ENCODE data around the gene APCDD1L.

The APCDD1L gene

DNA sequence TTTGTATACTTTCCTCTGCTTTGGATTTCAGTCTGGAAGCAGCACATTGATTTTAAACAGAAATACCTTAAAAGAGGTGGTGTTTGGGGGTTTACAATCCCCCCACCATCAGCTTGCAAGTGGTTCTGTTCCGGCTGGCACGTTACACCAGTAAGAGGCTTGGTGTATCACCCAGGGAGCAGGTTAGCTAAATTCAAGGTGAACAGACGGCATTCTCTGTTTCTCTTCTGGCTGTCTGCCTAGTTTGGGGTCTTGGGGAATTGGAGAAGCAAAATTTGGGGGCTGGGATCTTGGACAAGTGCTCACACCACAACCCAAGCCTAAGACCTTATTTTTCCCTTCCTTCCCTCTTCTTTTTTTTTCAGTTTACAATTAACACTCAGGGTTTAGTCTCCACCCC is 7.5 kb upstream of the APCDD1L start:
- no peak overlapping the region for H3K9ac ChIP-seq (ENCODE audit: low read length)
- no peak overlapping the region for H3K4ac ChIP-seq (ENCODE audit: low read depth, low read length)
- H3K18ac ChIP-seq (ENCODE audit: low read length), result no peak overlapping the region
- H3K4me1 ChIP-seq (ENCODE audit: control insufficient read depth, low read depth, low read length), result no peaks in the 10 kb centered on the region
- WGBS (ENCODE audit: extremely low coverage, insufficient coverage, low lambda C conversion rate), result no CpG with 5 or more reads among the region's 3 CpGs
- no peaks in the 10 kb centered on the region for H3K79me1 ChIP-seq (ENCODE audit: low read length)
- H4K8ac ChIP-seq (ENCODE audit: low read depth, low read length), result no peak overlapping the region
- no peak overlapping the region for H2BK120ac ChIP-seq (ENCODE audit: low read depth, low read length)
- no peak overlapping the region for H2BK15ac ChIP-seq (replicated peaks; ENCODE audit: low read depth)
- H3K23ac ChIP-seq (ENCODE audit: low read length), result no peak overlapping the region
- H3K56ac ChIP-seq (ENCODE audit: low read length), result peak overlapping the region; percentile 1
- no peak overlapping the region for H3K4me2 ChIP-seq (ENCODE audit: low read length)
- no peak overlapping the region for H3K27ac ChIP-seq (ENCODE audit: low read depth, low read length)
- H3K36me3 ChIP-seq (ENCODE audit: control insufficient read depth, insufficient read depth, low read length), result no peaks in the 10 kb centered on the region
- no peak overlapping the region for H2BK5ac ChIP-seq (ENCODE audit: low read length)
- no peaks in the 10 kb centered on the region for H3K27me3 ChIP-seq (ENCODE audit: insufficient read depth, low read length, poor library complexity)
- H3K79me2 ChIP-seq (ENCODE audit: control insufficient read depth, insufficient read depth, low read length), result no peaks in the 10 kb centered on the region
- no peak overlapping the region for H2AK5ac ChIP-seq (ENCODE audit: low read length)
- no peak overlapping the region for H4K5ac ChIP-seq (ENCODE audit: low read length)
- DNase-seq, result no peak
- no peak overlapping the region for H3K4me3 ChIP-seq (ENCODE audit: low read length)

DNA sequence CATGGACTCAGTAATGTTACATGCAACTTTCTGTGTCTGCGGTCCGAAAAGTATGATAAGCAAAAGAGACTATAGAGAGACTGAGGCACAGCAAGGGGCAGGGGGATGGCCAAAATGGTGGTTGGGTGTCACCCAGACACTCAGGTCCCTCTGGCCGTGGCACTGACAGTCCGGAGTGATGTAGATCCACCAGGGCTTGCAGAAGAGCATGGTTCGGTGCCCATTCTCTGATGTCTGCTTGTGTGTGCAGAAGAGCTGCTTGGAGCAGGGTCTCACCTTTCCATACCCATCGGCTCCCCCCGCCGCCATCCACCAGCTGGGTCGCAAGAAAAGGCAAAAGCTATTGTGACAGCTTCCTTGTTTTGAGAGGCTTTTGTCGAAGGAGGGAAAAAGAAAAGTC is 6.6 kb upstream of the APCDD1L start:
- H3K27me3 ChIP-seq (ENCODE audit: insufficient read depth, low read length, poor library complexity), result no peaks in the 10 kb centered on the region
- no peak overlapping the region for H4K8ac ChIP-seq (ENCODE audit: low read depth, low read length)
- no peaks in the 10 kb centered on the region for H3K36me3 ChIP-seq (ENCODE audit: control insufficient read depth, insufficient read depth, low read length)
- H2BK120ac ChIP-seq (ENCODE audit: low read depth, low read length), result no peak overlapping the region
- H3K18ac ChIP-seq (ENCODE audit: low read length), result no peak overlapping the region
- WGBS (ENCODE audit: extremely low coverage, insufficient coverage, low lambda C conversion rate), result no CpG with 5 or more reads among the region's 10 CpGs
- no peaks in the 10 kb centered on the region for H3K4me1 ChIP-seq (ENCODE audit: control insufficient read depth, low read depth, low read length)
- H3K4me2 ChIP-seq (ENCODE audit: low read length), result no peak overlapping the region
- no peak for DNase-seq
- H3K23ac ChIP-seq (ENCODE audit: low read length), result no peak overlapping the region
- no peak overlapping the region for H3K4ac ChIP-seq (ENCODE audit: low read depth, low read length)
- H3K79me1 ChIP-seq (ENCODE audit: low read length), result no peaks in the 10 kb centered on the region
- no peak overlapping the region for H3K9ac ChIP-seq (ENCODE audit: low read length)
- H3K79me2 ChIP-seq (ENCODE audit: control insufficient read depth, insufficient read depth, low read length), result no peaks in the 10 kb centered on the region
- H3K4me3 ChIP-seq (ENCODE audit: low read length), result no peak overlapping the region
- no peak overlapping the region for H3K27ac ChIP-seq (ENCODE audit: low read depth, low read length)
- H2BK15ac ChIP-seq (replicated peaks; ENCODE audit: low read depth), result no peak overlapping the region
- no peak overlapping the region for H2BK5ac ChIP-seq (ENCODE audit: low read length)
- no peak overlapping the region for H2AK5ac ChIP-seq (ENCODE audit: low read length)
- no peak overlapping the region for H4K5ac ChIP-seq (ENCODE audit: low read length)
- no peak overlapping the region for H3K56ac ChIP-seq (ENCODE audit: low read length)

- WGBS (ENCODE audit: extremely low coverage, insufficient coverage, low lambda C conversion rate), result no CpG with 5 or more reads among the region's 5 CpGs
- no peaks in the 10 kb centered on the region for H3K4me1 ChIP-seq (ENCODE audit: control insufficient read depth, low read depth, low read length)
These were observed 4.9 kb upstream of the APCDD1L start for GRCh38 chr20:58519940-58520712.

DNA sequence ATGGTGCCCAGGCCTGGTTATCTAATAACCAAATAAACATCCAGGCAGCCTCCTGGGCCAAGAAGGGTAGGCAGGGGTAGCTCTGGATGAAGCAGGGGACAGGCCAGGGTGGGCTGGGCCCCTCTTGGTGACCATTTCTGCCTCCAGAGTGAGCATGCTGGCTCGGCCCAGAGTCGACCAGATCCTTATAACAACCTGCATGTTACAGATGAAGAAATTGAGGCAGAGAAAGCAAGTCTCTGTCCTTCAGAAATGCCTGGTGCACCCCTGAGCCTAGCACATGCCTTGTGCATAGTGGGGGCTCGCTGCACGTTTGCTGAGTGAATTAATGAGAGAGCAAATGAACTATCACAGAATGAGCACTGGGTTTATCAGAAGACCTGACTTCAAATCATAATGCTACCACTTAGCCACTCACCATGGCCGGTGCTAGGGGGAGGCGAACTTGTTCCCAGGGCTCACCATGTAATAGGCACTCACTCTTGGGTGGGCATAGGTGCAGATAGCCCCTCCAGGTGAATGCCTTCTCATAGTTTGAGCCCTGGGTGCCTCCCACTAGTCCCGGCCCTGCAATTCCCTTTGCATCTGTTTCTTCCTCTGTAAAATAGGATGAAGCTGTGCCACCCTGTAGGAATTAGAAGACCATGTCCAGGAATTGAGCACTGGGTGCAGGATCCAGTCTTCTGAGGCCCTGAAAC is 3.8 kb upstream of the APCDD1L start:
- Histone ChIP-seq H2BK120ac (ENCODE audit: low read depth, low read length) (no peak overlapping the region), H3K4ac (ENCODE audit: low read depth, low read length) (no peak overlapping the region), H2BK15ac (replicated peaks; ENCODE audit: low read depth) (no peak overlapping the region), H2AK5ac (ENCODE audit: low read length) (no peak overlapping the region), H3K9ac (ENCODE audit: low read length) (no peak overlapping the region), H4K8ac (ENCODE audit: low read depth, low read length) (no peak overlapping the region), H3K36me3 (ENCODE audit: control insufficient read depth, insufficient read depth, low read length) (no peaks in the 10 kb centered on the region), H3K79me2 (ENCODE audit: control insufficient read depth, insufficient read depth, low read length) (no peaks in the 10 kb centered on the region), H3K27ac (ENCODE audit: low read depth, low read length) (no peak overlapping the region), H3K4me3 (ENCODE audit: low read length) (no peak overlapping the region), H3K56ac (ENCODE audit: low read length) (no peak overlapping the region), H3K27me3 (ENCODE audit: insufficient read depth, low read length, poor library complexity) (peaks cover 10% of the 10 kb centered on the region), H3K4me1 (ENCODE audit: control insufficient read depth, low read depth, low read length) (no peaks in the 10 kb centered on the region), H3K23ac (ENCODE audit: low read length) (no peak overlapping the region), H3K18ac (ENCODE audit: low read length) (no peak overlapping the region), H3K4me2 (ENCODE audit: low read length) (no peak overlapping the region), H3K79me1 (ENCODE audit: low read length) (no peaks in the 10 kb centered on the region), H2BK5ac (ENCODE audit: low read length) (no peak overlapping the region), H4K5ac (ENCODE audit: low read length) (no peak overlapping the region)
- WGBS (ENCODE audit: extremely low coverage, insufficient coverage, low lambda C conversion rate), result no CpG with 5 or more reads among the region's 7 CpGs
- no peak for DNase-seq

More at GRCh38 chr20:58519940-58520712, 4.9 kb upstream of the APCDD1L start:
- no peak overlapping the region for H4K8ac ChIP-seq (ENCODE audit: low read depth, low read length)
- no peaks in the 10 kb centered on the region for H3K36me3 ChIP-seq (ENCODE audit: control insufficient read depth, insufficient read depth, low read length)
- H2BK5ac ChIP-seq (ENCODE audit: low read length), result no peak overlapping the region
- H3K9ac ChIP-seq (ENCODE audit: low read length), result no peak overlapping the region
- H3K23ac ChIP-seq (ENCODE audit: low read length), result no peak overlapping the region
- no peak overlapping the region for H2AK5ac ChIP-seq (ENCODE audit: low read length)
- peaks cover 6% of the 10 kb centered on the region for H3K27me3 ChIP-seq (ENCODE audit: insufficient read depth, low read length, poor library complexity)
- no peak overlapping the region for H4K5ac ChIP-seq (ENCODE audit: low read length)
- no peak for DNase-seq
- no peak overlapping the region for H3K4me3 ChIP-seq (ENCODE audit: low read length)
- no peak overlapping the region for H3K4ac ChIP-seq (ENCODE audit: low read depth, low read length)
- no peak overlapping the region for H3K4me2 ChIP-seq (ENCODE audit: low read length)
- no peak overlapping the region for H3K56ac ChIP-seq (ENCODE audit: low read length)
- no peak overlapping the region for H3K27ac ChIP-seq (ENCODE audit: low read depth, low read length)
- no peak overlapping the region for H2BK120ac ChIP-seq (ENCODE audit: low read depth, low read length)
- H3K18ac ChIP-seq (ENCODE audit: low read length), result no peak overlapping the region
- H3K79me2 ChIP-seq (ENCODE audit: control insufficient read depth, insufficient read depth, low read length), result no peaks in the 10 kb centered on the region
- H3K79me1 ChIP-seq (ENCODE audit: low read length), result no peaks in the 10 kb centered on the region
- H2BK15ac ChIP-seq (replicated peaks; ENCODE audit: low read depth), result no peak overlapping the region

- Histone ChIP-seq H3K27ac (ENCODE audit: low read depth, low read length) (no peak overlapping the region), H3K4me3 (ENCODE audit: low read length) (no peak overlapping the region), H2BK120ac (ENCODE audit: low read depth, low read length) (no peak overlapping the region), H3K23ac (ENCODE audit: low read length) (no peak overlapping the region), H3K27me3 (ENCODE audit: insufficient read depth, low read length, poor library complexity) (peaks cover 17% of the 10 kb centered on the region), H4K8ac (ENCODE audit: low read depth, low read length) (no peak overlapping the region), H2BK5ac (ENCODE audit: low read length) (no peak overlapping the region), H3K9ac (ENCODE audit: low read length) (no peak overlapping the region), H3K56ac (ENCODE audit: low read length) (no peak overlapping the region), H4K5ac (ENCODE audit: low read length) (no peak overlapping the region), H3K4me1 (ENCODE audit: control insufficient read depth, low read depth, low read length) (no peaks in the 10 kb centered on the region), H2BK15ac (replicated peaks; ENCODE audit: low read depth) (no peak overlapping the region), H3K36me3 (ENCODE audit: control insufficient read depth, insufficient read depth, low read length) (no peaks in the 10 kb centered on the region), H3K79me1 (ENCODE audit: low read length) (no peaks in the 10 kb centered on the region), H3K79me2 (ENCODE audit: control insufficient read depth, insufficient read depth, low read length) (no peaks in the 10 kb centered on the region), H3K4me2 (ENCODE audit: low read length) (no peak overlapping the region), H3K18ac (ENCODE audit: low read length) (no peak overlapping the region), H3K4ac (ENCODE audit: low read depth, low read length) (no peak overlapping the region), H2AK5ac (ENCODE audit: low read length) (no peak overlapping the region)
- DNase-seq, result no peak
- WGBS (ENCODE audit: extremely low coverage, insufficient coverage, low lambda C conversion rate), result no CpG with 5 or more reads among the region's 11 CpGs
These were observed 3.2 kb upstream of the APCDD1L start for GRCh38 chr20:58518387-58518786.

All from mesendoderm (in vitro differentiated cells).